Sigmoid colon (tissue), 7 donors: ENCODE results near the gene TMOD3. TPM values are rescaled to one million over a fixed set of nuclear protein-coding genes. Genes with fewer than 3 reads are reported as not detected.
A peak's percentile ranks its signal among the peaks of the same experiment; 100 is the strongest.

ENCODE experiments used
- DNase-seq: peaks from one replicate; pipeline ENCODE4 v3.0.0-alpha.2; 2019
- H3K27ac ChIP-seq, 4 donors: fragments of 200-600 bp; sonication (generic); one replicate each; pipeline ENCODE4 v1.5.1; 2016 to 2019; ENCODE audit warnings: mild to moderate bottlenecking in 1 of 4
- H3K27me3 ChIP-seq, 3 donors: fragments of 200-600 bp; sonication (generic); one replicate each; pipeline ENCODE4 v1.5.1; 2019; ENCODE audit warnings: mild to moderate bottlenecking in 1 of 3
- H3K36me3 ChIP-seq, 4 donors: fragments of 200-600 bp; sonication (generic); one replicate each; pipeline ENCODE4 v1.5.1; 2016 to 2019
- H3K4me1 ChIP-seq, 4 donors: fragments of 200-600 bp; sonication (generic); one replicate each; pipeline ENCODE4 v1.5.1; 2017 to 2019
- H3K4me3 ChIP-seq, 4 donors: fragments of 200-600 bp; sonication (generic); one replicate each; pipeline ENCODE4 v1.5.1; 2017 to 2019; ENCODE audit warnings: mild to moderate bottlenecking in 2 of 4, moderate library complexity in 1 of 4
- H3K9me3 ChIP-seq, 4 donors: fragments of 200-600 bp in 3 of 4; sonication (generic) in 3 of 4; one replicate each; pipeline versions ENCODE4 v1.5.1 to v1.6.1; 2013 to 2019
- CTCF ChIP-seq, 4 experiments: fragments of 450-650 bp in 3 of 4; fragments of 200-600 bp in 1 of 4; IDR thresholded peaks; one replicate each; pipeline ENCODE4 v1.5.1; 2016 to 2019; ENCODE audit warnings: antibody characterized with exemption in 4 of 4, mild to moderate bottlenecking in 3 of 4, moderate library complexity in 2 of 4
- EP300 ChIP-seq, 4 donors: sonication (generic); formaldehyde crosslinking; IDR thresholded peaks; one replicate each; pipeline ENCODE4 v1.6.1; 2017; ENCODE audit warnings: antibody characterized with exemption in 4 of 4
- POLR2A ChIP-seq, 2 donors: fragments of 450-650 bp; IDR thresholded peaks; one replicate each; pipeline ENCODE4 v1.6.1; 2016; ENCODE audit warnings: antibody characterized with exemption in 2 of 2, mild to moderate bottlenecking in 2 of 2, moderate library complexity in 2 of 2
- POLR2AphosphoS5 ChIP-seq, 4 donors: sonication (generic); formaldehyde crosslinking; IDR thresholded peaks; one replicate each; pipeline ENCODE4 v1.6.1; 2017; ENCODE audit warnings: antibody characterized with exemption in 4 of 4
- WGBS, 2 donors: extraction: QIAGEN DNeasy Blood & Tissue Kit; methylation state at CpG; one replicate each; pipeline ENCODE4 v1.1.7; 2013; 5-methylcytosine and 5-hydroxymethylcytosine counted together
- intact Hi-C: fragments of 100-400 bp; cut with DNase I; formaldehyde crosslinking; loops from one replicate; pipeline ENCODE4 v1.15.1; 2023
- polyA plus RNA-seq, 3 donors: library from polyadenylated mRNA; stranded (reverse); fragments of 200-250 nt; gene quantifications; one replicate each; pipeline ENCODE4 v1.2.3, GENCODE V29; 2013
- total RNA-seq, 4 donors: library from RNA; depleted of rRNA; stranded (reverse); fragments of >200 nt; gene quantifications; one replicate each; pipeline ENCODE4 v1.1.0, GENCODE V29; 2016
- donor health status: healthy with polysubstance abuse.
- donor health status: Bipolar disorder and iron deficiency.
- donor health status: healthy.

Gene TMOD3
- total and polyA plus RNA-seq, 7 donors, result 10.7 to 23.1 (median 15.3) TPM

- no peak overlapping the region for H3K27ac ChIP-seq
- no peaks in the 10 kb centered on the region for H3K36me3 ChIP-seq
- no peak overlapping the region for H3K4me3 ChIP-seq
- intact Hi-C loops, result no loop called here
- 39 to 66% methylated on average over 6 of the region's 6 CpGs for WGBS, 2 donors
- H3K4me1 ChIP-seq, result peaks cover 0 to 61% (median 44%) of the 10 kb centered on the region in 4 donors
- H3K9me3 ChIP-seq, result no peaks in the 10 kb centered on the region
- DNase-seq, result no peak
- TF ChIP-seq POLR2A (IDR thresholded peaks at IDR 0.05), result no peak
- TF ChIP-seq EP300 (IDR thresholded peaks at IDR 0.05), result no peak
- TF ChIP-seq POLR2AphosphoS5 (IDR thresholded peaks at IDR 0.05), result no peak
- no peak for TF ChIP-seq CTCF (IDR thresholded peaks at IDR 0.05)
- H3K27me3 ChIP-seq, result no peaks in the 10 kb centered on the region
Measured at GRCh38 chr15:51842852-51843737, 13.6 kb downstream of the TMOD3 start.

GRCh38 chr15:51844747-51845426 is 15.4 kb downstream of the TMOD3 start:
- no peak overlapping the region for H3K4me3 ChIP-seq
- TF ChIP-seq EP300 (IDR thresholded peaks at IDR 0.05), result no peak
- TF ChIP-seq CTCF (IDR thresholded peaks at IDR 0.05), result no peak
- TF ChIP-seq POLR2A (IDR thresholded peaks at IDR 0.05), result no peak
- no peak for TF ChIP-seq POLR2AphosphoS5 (IDR thresholded peaks at IDR 0.05)
- intact Hi-C loops, result no loop called here
- peak overlapping the region in 1 of 4 donors; percentile 47 for H3K27ac ChIP-seq
- no peak for DNase-seq
- no peaks in the 10 kb centered on the region for H3K9me3 ChIP-seq
- H3K27me3 ChIP-seq, result no peaks in the 10 kb centered on the region
- no peaks in the 10 kb centered on the region for H3K36me3 ChIP-seq
- peaks cover 0 to 56% (median 41%) of the 10 kb centered on the region in 4 donors for H3K4me1 ChIP-seq
- 73 to 75% methylated on average over 4 of the region's 4 CpGs for WGBS, 2 donors

- no peak for DNase-seq
- WGBS, 2 donors, result 86 to 88% methylated on average over 3 of the region's 3 CpGs
- no peaks in the 10 kb centered on the region for H3K27me3 ChIP-seq
- no peaks in the 10 kb centered on the region for H3K9me3 ChIP-seq
- TF ChIP-seq CTCF (IDR thresholded peaks at IDR 0.05), result no peak
- TF ChIP-seq EP300 (IDR thresholded peaks at IDR 0.05), result no peak
- TF ChIP-seq POLR2AphosphoS5 (IDR thresholded peaks at IDR 0.05), result no peak
- no peak for TF ChIP-seq POLR2A (IDR thresholded peaks at IDR 0.05)
- H3K36me3 ChIP-seq, result no peaks in the 10 kb centered on the region
- H3K27ac ChIP-seq, result peak overlapping the region in 2 of 4 donors; percentile 11 to 50
- intact Hi-C loops, result no loop called here
- H3K4me1 ChIP-seq, result peaks cover 0 to 56% (median 41%) of the 10 kb centered on the region in 4 donors
- no peak overlapping the region for H3K4me3 ChIP-seq
Measured at GRCh38 chr15:51846066-51846462, 16.6 kb downstream of the TMOD3 start.

- no peaks in the 10 kb centered on the region for H3K27me3 ChIP-seq
- peaks cover 0 to 56% (median 41%) of the 10 kb centered on the region in 4 donors for H3K4me1 ChIP-seq
Measured at GRCh38 chr15:51846463-51847230, 17.2 kb downstream of the TMOD3 start.

More at GRCh38 chr15:51846463-51847230, 17.2 kb downstream of the TMOD3 start:
- DNase-seq, result no peak
- intact Hi-C loops, result no loop called here
- Histone ChIP-seq H3K9me3 (no peaks in the 10 kb centered on the region), H3K27ac (peak overlapping the region in 2 of 4 donors; percentile 11 to 50), H3K36me3 (no peaks in the 10 kb centered on the region), H3K4me3 (no peak overlapping the region)
- TF ChIP-seq POLR2AphosphoS5 (IDR thresholded peaks at IDR 0.05) (no peak), CTCF (IDR thresholded peaks at IDR 0.05) (no peak), EP300 (IDR thresholded peaks at IDR 0.05) (no peak), POLR2A (IDR thresholded peaks at IDR 0.05) (no peak)
- 50 to 80% methylated on average over 3 of the region's 3 CpGs for WGBS, 2 donors
